ENCODE measurements around the gene KCNQ5. TPM values are rescaled to one million over a fixed set of nuclear protein-coding genes. Genes with fewer than 3 reads are reported as not detected.

Gene KCNQ5
- total RNA-seq, 2 experiments from 2014 or later: 2.1 to 2.5 TPM

GRCh38 chr6:73108949-73109348 lies 487.1 kb downstream of the KCNQ5 start:
- Histone ChIP-seq H3K36me3 (ENCODE audit: insufficient read depth, low read length) (no peaks in the 10 kb centered on the region), H3K9me3 (ENCODE audit: control insufficient read depth in 1 of 2, insufficient read depth in 1 of 2, low read length in 2 of 2) (no peaks in the 10 kb centered on the region), H3K27ac (ENCODE audit: low read depth in 1 of 2, low read length in 2 of 2) (no peak overlapping the region), H3K4me1 (ENCODE audit: insufficient read depth, low read length) (no peaks in the 10 kb centered on the region), H3K4me3 (ENCODE audit: low read length) (no peak overlapping the region), H3K27me3 (ENCODE audit: control insufficient read depth in 1 of 2, insufficient read depth in 2 of 2, low read length in 2 of 2) (no peaks in the 10 kb centered on the region)
- H3K36me3 Mint-ChIP-seq (ENCODE audit: low read depth): no peaks in the 10 kb centered on the region
- ChIA-PET CTCF (interaction anchor here (1.6 kb wide), 1 partner anchor 21 kb away, joined by 4 read pairs; no protein-coding TSS in a partner anchor), POLR2A (no interaction called here)
- no peak for TF ChIP-seq CTCF (IDR thresholded peaks at IDR 0.05)
- no peak overlapping the region for H3K27ac Mint-ChIP-seq
- H3K9me3 Mint-ChIP-seq: no peaks in the 10 kb centered on the region
- H3K4me3 Mint-ChIP-seq: no peak overlapping the region
- DNase-seq (no peak), ATAC-seq (ENCODE audit: poor library complexity) (no peak)
- H3K27me3 Mint-ChIP-seq: no peaks in the 10 kb centered on the region
- no peaks in the 10 kb centered on the region for H3K4me1 Mint-ChIP-seq (ENCODE audit: low read depth)
- intact Hi-C loops (cut with DNase I, micrococcal nuclease): no loop called here

GRCh38 chr6:73109659-73110058 lies 487.8 kb downstream of the KCNQ5 start:
- ATAC-seq (ENCODE audit: poor library complexity) (no peak), DNase-seq (no peak)
- Histone ChIP-seq H3K9me3 (ENCODE audit: control insufficient read depth in 1 of 2, insufficient read depth in 1 of 2, low read length in 2 of 2) (no peaks in the 10 kb centered on the region), H3K27ac (ENCODE audit: low read depth in 1 of 2, low read length in 2 of 2) (no peak overlapping the region), H3K36me3 (ENCODE audit: insufficient read depth, low read length) (no peaks in the 10 kb centered on the region), H3K4me1 (ENCODE audit: insufficient read depth, low read length) (no peaks in the 10 kb centered on the region), H3K27me3 (ENCODE audit: control insufficient read depth in 1 of 2, insufficient read depth in 2 of 2, low read length in 2 of 2) (no peaks in the 10 kb centered on the region), H3K4me3 (ENCODE audit: low read length) (no peak overlapping the region)
- H3K27ac Mint-ChIP-seq: no peak overlapping the region
- no peak overlapping the region for H3K4me3 Mint-ChIP-seq
- no peaks in the 10 kb centered on the region for H3K9me3 Mint-ChIP-seq
- POLR2A ChIA-PET: no interaction called here
- TF ChIP-seq CTCF (IDR thresholded peaks at IDR 0.05): no peak
- no peaks in the 10 kb centered on the region for H3K4me1 Mint-ChIP-seq (ENCODE audit: low read depth)
- H3K27me3 Mint-ChIP-seq: no peaks in the 10 kb centered on the region
- H3K36me3 Mint-ChIP-seq (ENCODE audit: low read depth): no peaks in the 10 kb centered on the region
- CTCF ChIA-PET: interaction anchor here (1.2 to 1.6 kb wide), 2 partner anchors 16 to 20 kb away, joined by 3 to 4 read pairs; no protein-coding TSS in a partner anchor
- intact Hi-C loops (cut with DNase I, micrococcal nuclease): no loop called here

- ChIA-PET POLR2A (no interaction called here), CTCF (interaction anchor here (1.3 kb wide), 1 partner anchor 13 kb away, joined by 5 read pairs; no protein-coding TSS in a partner anchor)
- no peak overlapping the region for H3K27ac ChIP-seq (ENCODE audit: low read depth in 1 of 2, low read length in 2 of 2)
- Mint-ChIP-seq H3K36me3 (ENCODE audit: low read depth) (no peaks in the 10 kb centered on the region), H3K4me3 (no peak overlapping the region), H3K27ac (no peak overlapping the region), H3K9me3 (no peaks in the 10 kb centered on the region), H3K4me1 (ENCODE audit: low read depth) (no peaks in the 10 kb centered on the region), H3K27me3 (no peaks in the 10 kb centered on the region)
- H3K4me3 ChIP-seq (ENCODE audit: low read length): no peak overlapping the region
- intact Hi-C loops (cut with DNase I, micrococcal nuclease): no loop called here
- H3K27me3 ChIP-seq (ENCODE audit: control insufficient read depth in 1 of 2, insufficient read depth in 2 of 2, low read length in 2 of 2): no peaks in the 10 kb centered on the region
- no peaks in the 10 kb centered on the region for H3K4me1 ChIP-seq (ENCODE audit: insufficient read depth, low read length)
- TF ChIP-seq CTCF (IDR thresholded peaks at IDR 0.05): no peak
- no peaks in the 10 kb centered on the region for H3K9me3 ChIP-seq (ENCODE audit: control insufficient read depth in 1 of 2, insufficient read depth in 1 of 2, low read length in 2 of 2)
- ATAC-seq (ENCODE audit: poor library complexity) (no peak), DNase-seq (no peak)
- H3K36me3 ChIP-seq (ENCODE audit: insufficient read depth, low read length): no peaks in the 10 kb centered on the region
Observed at GRCh38 chr6:73116330-73116729, 494.5 kb downstream of the KCNQ5 start.

Measured in CD4-positive, alpha-beta T cell (primary cell).